GM23338 (cell line): Measurements from ENCODE around the gene AP3D1. TPM values are rescaled to one million over a fixed set of nuclear protein-coding genes. Genes with fewer than 3 reads are reported as not detected.

ENCODE experiments used
- ATAC-seq: fragments of 200-7000 bp; cut with Tn5 transposase; 3 replicates; pipeline ENCODE4 v1.9.1; 2020
- DNase-seq: peaks from one replicate; pipeline ENCODE4 v3.0.0-alpha.2; 2015; ENCODE audit warnings: low spot score
- H2AFZ ChIP-seq: fragments of 200-600 bp; sonication (generic); 2 replicates; pipeline ENCODE4 v1.8.0; 2016; ENCODE audit warnings: antibody characterized with exemption, mild to moderate bottlenecking, moderate library complexity
- H3F3A ChIP-seq: fragments of 200-600 bp; sonication (generic); replicated peaks from 2 replicates; pipeline ENCODE4 v1.8.0; 2017; ENCODE audit warnings: antibody characterized with exemption, mixed run types, low read depth
- H3K27ac ChIP-seq: fragments of 200-600 bp; sonication (generic); 2 replicates; pipeline ENCODE4 v1.6.1; 2016; ENCODE audit warnings: low read depth
- H3K27me3 ChIP-seq: fragments of 200-600 bp; sonication (generic); 2 replicates; pipeline ENCODE4 v1.8.0; 2016; ENCODE audit warnings: mild to moderate bottlenecking, mixed run types, moderate library complexity; ENCODE audit not compliant: insufficient read depth
- H3K36me3 ChIP-seq: fragments of 200-600 bp; sonication (generic); 2 replicates; pipeline ENCODE4 v1.8.0; 2016; ENCODE audit warnings: mild to moderate bottlenecking; ENCODE audit not compliant: insufficient read depth
- H3K4me1 ChIP-seq: fragments of 200-600 bp; sonication (generic); 2 replicates; pipeline ENCODE4 v1.8.0; 2016; ENCODE audit warnings: mild to moderate bottlenecking, moderate library complexity; ENCODE audit not compliant: insufficient read depth
- H3K4me2 ChIP-seq: fragments of 200-600 bp; sonication (generic); 2 replicates; pipeline ENCODE4 v1.7.1; 2017; ENCODE audit warnings: mixed run types
- H3K4me3 ChIP-seq: fragments of 200-600 bp; sonication (generic); 2 replicates; pipeline ENCODE4 v1.6.1; 2016; ENCODE audit warnings: mixed run types
- H3K79me2 ChIP-seq: fragments of 200-600 bp; sonication (generic); replicated peaks from 2 replicates; pipeline ENCODE4 v1.8.0; 2017; ENCODE audit warnings: mild to moderate bottlenecking; ENCODE audit not compliant: insufficient read depth
- H3K9me2 ChIP-seq: fragments of 200-600 bp; sonication (generic); 2 replicates; pipeline ENCODE4 v1.8.0; 2017; ENCODE audit not compliant: insufficient read depth
- H4K20me1 ChIP-seq: fragments of 200-600 bp; sonication (generic); replicated peaks from 2 replicates; pipeline ENCODE4 v1.8.0; 2017; ENCODE audit warnings: mild to moderate bottlenecking; ENCODE audit not compliant: insufficient read depth
- H3K27ac Mint-ChIP-seq: 2 replicates; pipeline ENCODE4 v1.8.0; 2020; ENCODE audit warnings: inconsistent platforms, mild to moderate bottlenecking, moderate library complexity, mixed read lengths
- H3K27me3 Mint-ChIP-seq: 3 replicates; pipeline ENCODE4 v1.8.0; 2022; ENCODE audit warnings: low read depth, mild to moderate bottlenecking, moderate library complexity, mixed read lengths, inconsistent platforms; ENCODE audit not compliant: insufficient read depth, poor library complexity
- H3K36me3 Mint-ChIP-seq: 3 replicates; pipeline ENCODE4 v1.8.0; 2021; ENCODE audit warnings: low read depth, mild to moderate bottlenecking, inconsistent platforms, moderate library complexity, mixed read lengths
- H3K4me1 Mint-ChIP-seq: 3 replicates; pipeline ENCODE4 v1.8.0; 2020; ENCODE audit warnings: mild to moderate bottlenecking, inconsistent platforms, mixed read lengths
- H3K4me3 Mint-ChIP-seq: 3 replicates; pipeline ENCODE4 v1.8.0; 2021; ENCODE audit warnings: moderate library complexity, mild to moderate bottlenecking, inconsistent platforms, mixed read lengths
- H3K9me3 Mint-ChIP-seq: 3 replicates; pipeline ENCODE4 v1.8.0; 2020; ENCODE audit warnings: moderate library complexity, mild to moderate bottlenecking, inconsistent platforms, mixed read lengths
- EZH2 ChIP-seq: fragments of 200-600 bp; sonication (generic); IDR thresholded peaks from one replicate; pipeline ENCODE4 v1.8.0; 2017; ENCODE audit warnings: antibody characterized with exemption, mild to moderate bottlenecking, low read depth; ENCODE audit not compliant: unreplicated experiment
- EZH2phosphoT487 ChIP-seq: fragments of 200-600 bp; sonication (generic); IDR thresholded peaks from one replicate; pipeline ENCODE4 v1.8.1; 2018; ENCODE audit warnings: antibody characterized with exemption; ENCODE audit not compliant: unreplicated experiment
- JUNB ChIP-seq: IDR thresholded peaks from one replicate; pipeline ENCODE4 v1.6.1; 2016; ENCODE audit warnings: antibody characterized with exemption; ENCODE audit not compliant: unreplicated experiment
- NANOG ChIP-seq: IDR thresholded peaks from 2 replicates; pipeline ENCODE4 v1.6.1; 2016; ENCODE audit warnings: antibody characterized with exemption, borderline replicate concordance
- POLR2AphosphoS5 ChIP-seq: IDR thresholded peaks from 2 replicates; pipeline ENCODE4 v1.6.1; 2016; ENCODE audit warnings: antibody characterized with exemption, low read depth
- REST ChIP-seq: IDR thresholded peaks from one replicate; pipeline ENCODE4 v1.6.1; 2018; ENCODE audit warnings: antibody characterized with exemption; ENCODE audit not compliant: unreplicated experiment
- ZNF114 ChIP-seq: fragments of 250-450 bp; sonication (Bioruptor Pico); IDR thresholded peaks from 2 replicates; pipeline ENCODE4 v1.5.0; 2020; ENCODE audit warnings: mild to moderate bottlenecking, moderate library complexity
- ZNF331 ChIP-seq: fragments of 250-450 bp; sonication (Bioruptor Pico); IDR thresholded peaks from 2 replicates; pipeline ENCODE4 v1.5.0; 2020; ENCODE audit warnings: low read depth, mild to moderate bottlenecking, moderate library complexity
- ZNF462 ChIP-seq: fragments of 250-450 bp; sonication (Bioruptor Pico); IDR thresholded peaks from 2 replicates; pipeline ENCODE4 v1.5.0; 2020; ENCODE audit warnings: mild to moderate bottlenecking, moderate library complexity
- polyA plus RNA-seq: library from polyadenylated mRNA; unstranded; fragments of >200 nt; fragmentation: Nextera tagmentation; extraction: Ambion mirVana; gene quantifications from 2 replicates; pipeline ENCODE4 v1.2.1, GENCODE V29; 2016
- total RNA-seq: library from RNA; depleted of rRNA; stranded (reverse); fragments of >200 nt; shearing (Covaris generic); gene quantifications from 2 replicates; pipeline ENCODE4 v1.2.3, GENCODE V29; 2014

The AP3D1 gene
- total and polyA plus RNA-seq, 2 experiments from 2014 or later: 101 to 236 TPM

GRCh38 chr19:2079076-2079864, 72.1 kb downstream of the AP3D1 start (continued):
- TF ChIP-seq ZNF462 (no peak), EZH2 (no peak), ZNF331 (no peak), EZH2phosphoT487 (no peak), NANOG (no peak)

- H3K9me3 Mint-ChIP-seq: no peaks in the 10 kb centered on the region
- peaks cover 8% of the 10 kb centered on the region for H3K27me3 Mint-ChIP-seq
- no peaks in the 10 kb centered on the region for H3K4me1 Mint-ChIP-seq
- Histone ChIP-seq H4K20me1 (no peaks in the 10 kb centered on the region), H3K36me3 (no peaks in the 10 kb centered on the region; the same call in 1 of the 2 replicates), H3K27me3 (no peaks in the 10 kb centered on the region), H3K27ac (no peak overlapping the region), H3K4me1 (no peaks in the 10 kb centered on the region), H3K9me2 (no peaks in the 10 kb centered on the region), H3F3A (no peaks in the 10 kb centered on the region), H3K79me2 (no peaks in the 10 kb centered on the region), H3K4me3 (no peak overlapping the region), H2AFZ (no peak overlapping the region), H3K4me2 (no peak overlapping the region)
- no peak overlapping the region for H3K4me3 Mint-ChIP-seq
- ATAC-seq: no peak
- H3K27ac Mint-ChIP-seq: no peak overlapping the region
- DNase-seq: no peak
- H3K36me3 Mint-ChIP-seq: no peaks in the 10 kb centered on the region
- TF ChIP-seq ZNF331 (no peak), ZNF114 (CRISPR knock-in tag) (no peak), REST (no peak), EZH2 (no peak), NANOG (no peak), EZH2phosphoT487 (no peak), JUNB (no peak), POLR2AphosphoS5 (no peak)
Observed at GRCh38 chr19:2077833-2078619, 73.3 kb downstream of the AP3D1 start.
